ENCODE data around the gene BRAP.
"Not testable (repeated sequence)": the region's sequence is repeated elsewhere in the genome, so short reads cannot be mapped to it uniquely, and the experiment has no call there.

The BRAP gene

GRCh38 chr12:111616177-111616623 lies 69.6 kb downstream of the BRAP start:
- no peak for DNase-seq (ENCODE audit: low read depth)

GRCh38 chr12:111607239-111607638 lies 78.5 kb downstream of the BRAP start:
- no peak for DNase-seq (ENCODE audit: low read depth)

GRCh38 chr12:111606767-111607230 lies 79.0 kb downstream of the BRAP start:
- DNase-seq (ENCODE audit: low read depth) = no peak

GRCh38 chr12:111605911-111606766 lies 79.6 kb downstream of the BRAP start:
- no peak for DNase-seq (ENCODE audit: low read depth)

GRCh38 chr12:111602857-111603256 lies 82.9 kb downstream of the BRAP start:
- not testable (repeated sequence) for DNase-seq (ENCODE audit: low read depth)

- DNase-seq (ENCODE audit: low read depth) = no peak
These were observed 83.4 kb downstream of the BRAP start for GRCh38 chr12:111602348-111602747.

- not testable (repeated sequence) for DNase-seq (ENCODE audit: low read depth)
These were observed 84.8 kb downstream of the BRAP start for GRCh38 chr12:111600986-111601385.

GRCh38 chr12:111600205-111600642 lies 85.5 kb downstream of the BRAP start:
- DNase-seq (ENCODE audit: low read depth) = no peak

- peak; percentile 82 for DNase-seq (ENCODE audit: low read depth)
These were observed 86.1 kb downstream of the BRAP start for GRCh38 chr12:111599453-111600204.

DNA sequence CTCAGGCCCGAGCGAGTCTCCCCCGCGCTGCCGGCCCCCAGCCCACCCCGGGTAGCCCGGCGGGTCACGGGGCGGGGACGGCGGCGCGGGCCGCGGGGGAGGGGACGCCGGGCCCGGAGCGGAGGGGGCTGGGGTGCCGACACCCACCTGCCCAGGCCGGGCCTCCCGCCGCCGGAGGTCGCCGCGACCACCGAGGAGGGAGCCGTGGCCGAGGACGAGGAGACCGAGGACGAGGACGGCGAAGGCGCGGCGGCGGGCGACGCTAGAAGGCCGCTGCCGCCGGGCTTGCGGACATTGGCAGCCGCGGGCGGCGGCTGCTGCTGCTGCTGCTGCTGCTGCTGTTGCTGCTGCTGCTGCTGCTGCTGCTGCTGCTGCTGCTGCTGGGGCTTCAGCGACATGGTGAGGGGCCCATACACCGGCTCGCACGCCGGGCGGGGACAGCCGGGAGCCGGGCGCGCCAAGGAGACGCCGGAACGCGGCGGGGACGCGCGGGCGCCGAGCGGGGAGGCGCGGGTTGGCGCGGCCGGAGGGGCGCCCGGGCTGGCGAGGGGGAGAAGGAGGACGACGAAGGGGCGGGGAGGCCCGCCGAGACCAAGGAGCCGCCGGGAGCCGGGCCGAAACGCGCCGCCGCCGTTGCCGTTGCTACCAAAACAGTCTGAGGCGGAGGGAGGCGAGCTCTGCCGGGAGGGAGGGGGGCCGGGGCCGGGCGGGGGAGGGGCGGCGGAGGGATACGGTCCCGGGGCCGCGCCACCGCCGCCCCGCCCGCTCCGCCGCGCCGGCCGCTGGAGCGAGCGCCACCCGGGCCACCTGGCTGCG lies 86.9 kb downstream of the BRAP start, which contains the start of gene ATXN2:
Gene ATXN2, minus strand, starts transcription at position 679 of the 816 bp plus-strand sequence. Its CDS starts 281 bp downstream, at position 398.
- DNase-seq (ENCODE audit: low read depth) = peak; percentile 48

DNA sequence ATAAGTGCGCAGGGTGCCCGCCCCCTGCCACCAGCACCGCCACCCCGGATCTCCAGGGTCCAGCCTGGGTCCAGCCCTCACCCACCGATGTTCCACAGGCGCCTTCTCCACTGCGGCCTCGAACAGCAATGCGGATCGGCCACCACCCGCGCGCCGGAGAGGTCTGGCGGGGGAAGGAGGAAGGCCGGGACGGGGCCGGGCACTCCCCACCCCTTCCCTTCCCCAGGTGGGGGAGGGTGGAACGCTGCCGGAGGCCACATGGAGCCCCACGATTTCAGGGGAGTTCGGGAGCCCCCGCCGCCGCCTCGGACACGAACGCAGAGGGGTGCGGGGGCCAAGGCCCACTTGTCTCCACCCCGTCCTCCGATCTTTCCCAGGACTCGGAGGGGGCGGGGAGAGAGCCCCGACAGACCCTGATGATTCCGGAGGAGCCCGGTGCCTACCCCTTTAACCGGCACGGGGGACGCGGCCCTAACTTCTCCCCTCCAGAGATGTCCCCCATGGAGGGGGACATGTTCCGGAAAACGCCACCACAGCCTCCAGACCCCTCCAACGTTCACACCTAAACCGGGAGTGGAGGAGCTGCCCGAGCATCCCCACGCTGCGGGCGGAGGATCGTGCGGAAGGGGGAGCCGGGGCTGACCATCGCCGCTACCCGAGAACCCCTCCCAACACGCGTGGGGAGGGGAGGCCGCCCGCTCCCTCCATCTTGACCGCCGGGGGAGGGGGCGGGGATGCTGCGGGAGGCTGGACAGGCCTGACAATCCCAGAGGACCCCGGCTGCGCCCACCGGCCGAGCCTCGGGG lies 87.7 kb downstream of the BRAP start:
- no peak for DNase-seq (ENCODE audit: low read depth)

DNA sequence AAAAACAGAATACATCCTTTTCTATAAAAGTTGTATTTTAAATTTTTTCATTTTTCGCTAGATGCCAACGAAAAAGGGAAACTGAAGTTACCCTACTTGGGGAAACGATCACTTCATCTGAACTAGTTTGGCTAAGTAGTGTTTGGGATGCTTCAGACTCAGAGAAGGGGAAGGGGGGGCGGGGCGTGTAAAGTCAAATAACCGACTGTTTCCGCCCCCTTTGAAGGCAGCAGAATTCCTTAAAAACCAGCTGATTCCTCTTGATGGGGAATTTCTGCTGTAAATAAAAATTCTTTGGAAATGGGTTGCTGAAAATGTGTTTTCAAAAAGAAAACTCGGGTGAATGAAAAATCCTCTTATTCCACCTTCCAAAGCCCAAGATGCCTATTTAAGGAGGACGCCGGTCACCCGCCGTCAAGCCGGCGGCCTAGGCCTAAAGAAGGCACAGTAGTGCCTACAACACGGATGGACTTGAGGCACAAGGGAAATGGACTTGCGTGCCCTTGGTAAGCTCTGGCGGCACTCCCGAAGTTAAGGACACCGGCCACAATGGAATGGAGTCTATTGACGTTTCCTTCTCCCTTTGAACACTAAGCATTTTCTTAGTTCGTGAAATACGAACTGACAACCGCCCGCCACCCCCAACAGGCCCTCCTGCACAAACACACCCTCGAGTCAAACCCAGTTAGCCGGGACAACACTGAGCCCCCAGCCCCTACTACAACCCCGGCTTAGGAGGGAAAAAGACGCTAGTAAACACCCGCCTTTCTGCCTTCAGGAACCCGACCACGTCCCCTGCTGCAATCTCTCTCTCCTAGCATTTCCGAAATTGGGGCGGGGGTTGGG lies 88.5 kb downstream of the BRAP start:
- DNase-seq (ENCODE audit: low read depth) = no peak

DNA sequence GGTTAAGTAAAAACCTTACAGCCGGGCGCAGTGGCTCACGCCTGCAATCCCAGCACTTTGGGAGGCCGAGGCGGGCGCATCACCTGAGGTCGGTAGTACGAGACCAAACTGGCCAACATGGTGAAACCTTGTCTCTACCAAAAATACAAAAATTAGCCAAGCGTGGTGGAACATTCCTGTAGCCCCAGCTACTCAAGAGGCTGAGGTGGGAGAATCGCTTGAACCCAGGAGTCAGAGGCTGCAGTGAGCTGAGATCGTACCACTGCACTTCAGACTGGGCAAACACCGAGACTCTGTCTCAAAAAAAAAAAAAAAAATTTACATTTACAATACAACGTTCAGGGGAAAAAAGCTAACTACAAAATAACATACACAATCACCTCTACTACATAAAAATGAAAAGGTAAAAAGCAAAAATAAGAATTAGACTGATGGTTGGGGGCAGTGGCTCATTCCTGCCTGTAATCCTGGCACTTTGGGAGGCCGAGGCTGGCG lies 90.4 kb downstream of the BRAP start:
- not testable (repeated sequence) for DNase-seq (ENCODE audit: low read depth)

All from stromal cell of bone marrow (primary cell).